Measurements from ENCODE around the gene NMNAT1.
"Not testable (repeated sequence)": the region's sequence is repeated elsewhere in the genome, so short reads cannot be mapped to it uniquely, and the experiment has no call there.

The NMNAT1 gene

DNA sequence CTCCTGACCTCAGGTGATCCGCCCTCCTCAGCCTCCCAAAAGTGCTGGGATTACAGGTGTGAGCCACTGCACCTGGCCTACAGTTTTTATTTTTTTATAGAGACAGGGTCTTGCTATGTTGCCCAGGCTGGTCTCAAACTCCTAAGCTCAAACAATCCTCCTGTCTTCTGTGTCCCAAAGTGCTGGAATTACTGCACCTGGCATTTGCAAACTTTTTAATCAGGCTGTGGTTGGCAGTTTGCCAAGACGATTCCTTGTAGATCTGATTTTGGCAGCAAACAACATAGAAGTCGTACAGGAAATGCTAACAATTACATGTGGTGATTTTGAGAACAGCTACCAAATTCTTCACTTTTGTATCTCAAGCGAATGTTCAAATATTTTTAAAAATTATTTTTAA, 63.9 kb downstream of the NMNAT1 start:
- TF ChIP-seq, protein P1, sequence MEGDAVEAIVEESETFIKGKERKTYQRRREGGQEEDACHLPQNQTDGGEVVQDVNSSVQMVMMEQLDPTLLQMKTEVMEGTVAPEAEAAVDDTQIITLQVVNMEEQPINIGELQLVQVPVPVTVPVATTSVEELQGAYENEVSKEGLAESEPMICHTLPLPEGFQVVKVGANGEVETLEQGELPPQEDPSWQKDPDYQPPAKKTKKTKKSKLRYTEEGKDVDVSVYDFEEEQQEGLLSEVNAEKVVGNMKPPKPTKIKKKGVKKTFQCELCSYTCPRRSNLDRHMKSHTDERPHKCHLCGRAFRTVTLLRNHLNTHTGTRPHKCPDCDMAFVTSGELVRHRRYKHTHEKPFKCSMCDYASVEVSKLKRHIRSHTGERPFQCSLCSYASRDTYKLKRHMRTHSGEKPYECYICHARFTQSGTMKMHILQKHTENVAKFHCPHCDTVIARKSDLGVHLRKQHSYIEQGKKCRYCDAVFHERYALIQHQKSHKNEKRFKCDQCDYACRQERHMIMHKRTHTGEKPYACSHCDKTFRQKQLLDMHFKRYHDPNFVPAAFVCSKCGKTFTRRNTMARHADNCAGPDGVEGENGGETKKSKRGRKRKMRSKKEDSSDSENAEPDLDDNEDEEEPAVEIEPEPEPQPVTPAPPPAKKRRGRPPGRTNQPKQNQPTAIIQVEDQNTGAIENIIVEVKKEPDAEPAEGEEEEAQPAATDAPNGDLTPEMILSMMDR (IDR thresholded peaks at IDR 0.05; ENCODE audit: low read depth, low read length, missing control alignments) = no peak
- no peak overlapping the region for H3K4me3 ChIP-seq (replicated peaks; ENCODE audit: low read depth, low read length)
- no peak for DNase-seq (ENCODE audit: extremely low read depth, low read depth)

DNA sequence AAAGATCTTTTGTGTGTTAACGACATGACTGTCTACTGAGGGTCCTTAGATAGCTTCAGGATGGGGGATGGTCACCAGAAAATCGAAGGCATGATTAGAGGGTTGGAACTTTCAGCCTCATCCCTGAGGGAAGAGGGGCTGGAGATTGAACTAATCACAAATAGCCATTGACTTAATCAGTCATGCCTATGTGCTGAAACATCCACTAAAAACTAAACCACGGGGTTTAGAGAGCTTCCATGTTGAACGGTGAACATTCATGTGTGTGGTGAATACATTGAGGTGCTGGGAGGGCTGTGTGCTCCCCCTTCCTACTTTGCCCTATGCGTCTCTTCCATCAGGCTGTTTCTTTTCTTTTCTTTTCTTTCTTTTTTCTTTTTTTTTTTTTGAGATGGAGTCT, 70.7 kb downstream of the NMNAT1 start:
- DNase-seq (ENCODE audit: extremely low read depth, low read depth) = no peak
- TF ChIP-seq, protein P1 (IDR thresholded peaks at IDR 0.05; ENCODE audit: low read depth, low read length, missing control alignments) = no peak
- no peak overlapping the region for H3K4me3 ChIP-seq (replicated peaks; ENCODE audit: low read depth, low read length)

DNA sequence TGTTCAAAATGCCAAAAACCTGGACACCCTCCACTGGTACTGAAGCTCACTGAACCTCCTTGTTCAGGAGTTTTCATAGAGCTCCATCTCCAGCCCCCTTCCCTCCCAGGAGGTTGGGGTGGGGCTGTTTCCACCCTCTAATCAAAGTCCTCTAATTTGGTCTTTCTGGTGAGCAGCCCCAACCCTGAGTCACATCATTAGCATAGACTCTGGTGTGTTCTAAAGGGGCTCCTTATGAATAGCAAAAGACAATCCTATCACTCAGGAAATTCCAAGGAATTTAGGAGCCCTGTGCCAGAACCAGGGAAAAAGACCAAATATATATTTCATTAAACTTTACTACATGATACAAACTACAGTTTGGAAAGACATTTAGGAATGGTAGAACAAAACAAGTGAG, 76.3 kb downstream of the NMNAT1 start:
- H3K4me3 ChIP-seq (replicated peaks; ENCODE audit: low read depth, low read length) = no peak overlapping the region
- DNase-seq (ENCODE audit: extremely low read depth, low read depth) = no peak
- TF ChIP-seq, protein P1 (IDR thresholded peaks at IDR 0.05; ENCODE audit: low read depth, low read length, missing control alignments) = no peak

DNA sequence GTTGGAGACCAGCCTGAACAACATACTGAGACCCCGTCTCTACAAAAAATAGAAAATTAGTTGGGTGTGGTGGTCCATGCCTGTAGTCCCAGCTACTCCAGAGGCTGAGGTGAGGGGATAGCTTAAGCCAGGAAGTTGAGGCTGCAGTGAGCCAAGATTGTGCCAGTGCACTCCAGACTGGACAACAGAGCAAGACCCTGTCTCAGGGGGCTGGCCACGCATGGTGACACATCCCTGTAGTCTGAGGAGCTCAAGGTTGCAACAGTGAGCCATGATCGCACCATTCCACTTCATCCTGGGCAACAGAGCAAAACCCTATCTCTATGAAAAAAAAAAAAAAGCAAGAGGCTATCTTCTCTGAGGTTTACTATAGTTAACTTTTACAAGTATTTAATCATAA, 76.8 kb downstream of the NMNAT1 start:
- DNase-seq (ENCODE audit: extremely low read depth, low read depth) = no peak
- no peak overlapping the region for H3K4me3 ChIP-seq (replicated peaks; ENCODE audit: low read depth, low read length)
- TF ChIP-seq, protein P1 (IDR thresholded peaks at IDR 0.05; ENCODE audit: low read depth, low read length, missing control alignments) = no peak

DNA sequence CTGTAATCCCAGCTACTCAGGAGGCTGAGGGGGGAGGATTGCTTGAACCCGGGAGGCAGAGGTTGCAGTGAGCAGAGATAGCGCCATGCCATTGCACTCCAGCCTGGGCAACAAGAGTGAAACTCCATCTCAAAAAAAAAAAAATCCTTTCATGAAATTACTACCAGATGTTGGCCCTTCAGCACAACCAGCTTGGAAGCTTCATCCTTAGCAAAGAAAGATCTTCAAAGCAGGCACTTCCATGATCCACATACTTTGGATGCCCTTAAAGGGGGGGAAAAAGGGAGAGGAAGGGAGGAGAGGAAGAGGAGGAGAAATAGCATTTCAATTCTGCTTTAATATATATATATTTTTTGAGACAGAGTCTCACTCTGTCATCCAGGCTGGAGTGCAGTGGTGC, 77.4 kb downstream of the NMNAT1 start:
- not testable (repeated sequence) for H3K4me3 ChIP-seq (replicated peaks; ENCODE audit: low read depth, low read length); DNase-seq (ENCODE audit: extremely low read depth, low read depth)

DNA sequence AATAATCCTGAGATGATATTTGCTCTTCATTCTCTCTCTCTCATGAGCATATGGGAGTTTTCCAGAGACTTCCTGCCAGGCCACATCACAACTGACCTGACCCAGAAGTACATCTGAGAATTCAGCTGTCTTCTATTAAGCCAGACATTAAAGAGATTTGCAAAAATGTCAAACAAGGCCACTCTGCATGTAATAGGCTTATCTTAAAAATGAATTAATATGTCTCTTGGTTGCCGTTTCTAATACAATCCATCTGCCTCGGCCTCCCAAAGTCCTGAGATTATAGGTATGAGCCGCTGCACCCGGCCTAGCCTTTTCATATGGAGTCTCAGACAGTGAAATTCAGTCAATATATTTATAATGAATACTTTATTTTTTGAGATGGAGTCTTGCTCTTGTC, 78.7 kb downstream of the NMNAT1 start:
- not testable (repeated sequence) for DNase-seq (ENCODE audit: extremely low read depth, low read depth); H3K4me3 ChIP-seq (replicated peaks; ENCODE audit: low read depth, low read length)

DNA sequence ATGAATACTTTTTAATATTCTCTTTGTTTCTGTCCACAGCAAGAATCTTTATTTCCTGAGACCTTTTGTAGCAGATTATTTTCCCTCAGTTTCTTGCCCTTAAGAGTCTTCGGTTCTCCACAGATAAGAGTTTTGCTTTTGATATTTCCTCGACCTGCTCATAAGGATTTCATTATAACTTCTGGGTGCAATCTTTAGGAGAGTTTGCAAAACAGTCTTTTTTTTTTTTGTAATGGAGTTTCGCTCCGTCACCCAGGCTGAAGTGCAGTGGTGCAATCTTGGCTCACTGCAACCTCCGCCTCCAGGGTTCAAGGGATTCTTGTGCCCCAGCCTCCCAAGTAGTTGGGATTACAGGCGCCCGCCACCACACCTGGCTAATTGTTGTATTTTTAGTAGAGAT, 79.4 kb downstream of the NMNAT1 start:
- no peak for DNase-seq (ENCODE audit: extremely low read depth, low read depth)
- no peak overlapping the region for H3K4me3 ChIP-seq (replicated peaks; ENCODE audit: low read depth, low read length)
- TF ChIP-seq, protein P1 (IDR thresholded peaks at IDR 0.05; ENCODE audit: low read depth, low read length, missing control alignments) = no peak

DNA sequence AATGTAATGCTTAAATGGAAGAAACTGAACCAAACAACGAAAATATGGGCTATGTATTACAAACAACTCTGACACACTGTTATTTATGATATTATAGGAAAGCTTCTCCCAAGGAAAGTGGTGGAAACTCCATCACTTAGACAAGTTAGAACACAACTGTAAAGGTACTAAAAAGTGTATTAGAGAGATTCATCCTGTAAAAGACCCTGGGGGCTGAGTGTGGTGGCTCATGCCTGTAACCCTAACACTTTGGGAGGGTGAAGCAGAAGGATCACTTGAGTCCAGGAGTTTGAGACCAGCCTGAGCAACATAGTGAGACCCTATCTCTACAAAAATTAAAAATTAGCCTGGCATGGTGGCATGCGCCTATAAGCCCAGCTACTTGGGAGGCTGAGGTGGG, 82.1 kb downstream of the NMNAT1 start:
- H3K4me3 ChIP-seq (replicated peaks; ENCODE audit: low read depth, low read length) = no peak overlapping the region
- TF ChIP-seq, protein P1 (IDR thresholded peaks at IDR 0.05; ENCODE audit: low read depth, low read length, missing control alignments) = no peak
- no peak for DNase-seq (ENCODE audit: extremely low read depth, low read depth)
